ENCODE results near the gene CDK14.

The CDK14 gene

DNA sequence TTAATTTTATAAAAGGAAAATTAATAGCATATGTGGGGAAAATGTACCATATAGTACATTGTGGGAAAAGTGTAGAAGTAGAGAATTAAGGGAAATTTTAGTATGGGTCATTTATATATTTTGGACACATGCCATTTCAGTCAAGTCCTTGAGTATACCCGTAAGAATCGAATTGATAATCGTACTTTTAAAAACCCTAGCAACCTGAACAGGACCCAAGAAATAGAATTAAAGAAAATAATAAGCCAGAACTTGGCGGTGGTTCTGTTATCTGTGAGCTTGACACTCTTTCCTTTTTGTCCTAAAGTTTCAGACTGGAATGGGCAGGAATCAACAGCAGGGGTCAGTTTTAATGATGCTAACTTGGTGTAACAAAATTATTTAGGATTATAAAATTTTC lies 221.0 kb downstream of the CDK14 start:
- no peak for DNase-seq

- no peak for DNase-seq
These were observed 221.7 kb downstream of the CDK14 start for GRCh38 chr7:90817846-90818245.

- DNase-seq, result no peak
These were observed 222.2 kb downstream of the CDK14 start for GRCh38 chr7:90818341-90818740.

DNA sequence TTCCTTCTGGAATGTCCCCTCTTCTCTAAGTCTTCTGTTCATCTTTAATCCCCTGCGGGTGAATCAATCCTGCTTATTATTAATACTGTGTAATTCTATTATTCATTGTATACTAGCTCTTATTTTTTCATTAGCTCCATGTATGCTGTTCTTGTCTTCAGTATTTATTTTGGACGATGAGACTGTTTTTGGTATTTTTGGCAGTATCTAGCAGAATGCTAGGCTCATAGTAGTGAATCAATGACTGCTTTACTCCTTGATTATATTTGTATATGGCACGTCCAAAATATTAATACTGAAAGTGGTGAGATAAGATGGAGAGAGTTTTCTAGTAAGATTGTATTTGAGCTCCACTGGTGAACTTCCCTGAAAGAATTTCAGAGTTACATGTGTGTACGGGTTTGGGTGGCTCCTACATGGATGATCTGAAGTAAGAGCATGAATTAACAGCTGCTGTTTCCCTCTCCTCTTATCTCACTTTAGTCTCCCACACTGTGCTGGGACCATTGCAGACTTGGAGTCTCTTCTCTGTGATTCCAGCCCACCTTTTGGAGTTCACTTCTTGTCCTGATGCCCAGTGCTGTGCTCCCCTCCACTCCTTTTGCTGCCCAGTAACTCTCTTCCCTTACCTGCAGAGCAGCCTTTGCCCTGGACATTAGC lies 226.0 kb downstream of the CDK14 start:
- DNase-seq, result no peak

- DNase-seq, result peak; percentile 98
These were observed 228.5 kb downstream of the CDK14 start for GRCh38 chr7:90824386-90825307.

DNA sequence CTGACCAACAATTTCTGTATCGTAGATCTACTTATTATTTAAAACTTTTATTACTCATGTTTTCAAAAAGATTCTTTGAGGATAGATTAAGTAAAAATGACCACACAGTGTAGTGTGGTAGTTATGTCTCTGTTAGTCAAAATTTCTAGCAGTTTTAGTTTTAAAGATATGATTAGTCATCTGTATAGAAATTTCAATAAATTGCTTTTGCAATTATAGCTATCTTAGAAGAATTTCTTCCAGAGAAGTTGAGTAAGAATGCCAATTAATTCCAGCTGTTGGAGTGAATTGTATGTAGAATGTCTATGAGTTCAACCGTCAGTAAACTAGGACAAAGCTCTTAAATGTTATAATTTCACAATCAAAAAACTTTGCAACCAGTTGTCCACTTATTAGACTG lies 229.7 kb downstream of the CDK14 start:
- peak; percentile 90 for DNase-seq

GRCh38 chr7:90828601-90829000 lies 232.5 kb downstream of the CDK14 start:
- DNase-seq, result peak; percentile 80

DNA sequence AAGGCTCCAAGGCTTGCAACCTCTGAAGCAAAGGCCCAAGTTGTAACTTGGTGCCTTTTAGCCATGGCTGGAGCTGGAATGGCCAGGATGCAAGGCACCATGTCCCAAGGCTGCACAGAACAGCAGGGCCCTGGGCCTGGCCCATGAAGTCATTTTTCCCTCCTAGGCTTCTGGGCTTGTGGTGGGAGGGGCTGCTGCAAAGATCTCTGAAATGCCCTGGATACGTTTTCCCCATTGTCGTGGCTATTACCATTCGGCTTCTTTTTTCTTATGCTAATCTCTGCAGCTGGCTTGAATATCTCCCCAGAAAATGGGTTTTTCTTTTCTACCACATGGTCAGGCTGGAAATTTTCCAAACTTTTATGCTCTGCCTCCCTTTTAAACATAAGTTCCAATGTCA lies 234.2 kb downstream of the CDK14 start:
- DNase-seq, result no peak

GRCh38 chr7:90832726-90833125 lies 236.6 kb downstream of the CDK14 start:
- peak; percentile 8 for DNase-seq

GRCh38 chr7:90833443-90833842 lies 237.3 kb downstream of the CDK14 start:
- peak; percentile 64 for DNase-seq

DNA sequence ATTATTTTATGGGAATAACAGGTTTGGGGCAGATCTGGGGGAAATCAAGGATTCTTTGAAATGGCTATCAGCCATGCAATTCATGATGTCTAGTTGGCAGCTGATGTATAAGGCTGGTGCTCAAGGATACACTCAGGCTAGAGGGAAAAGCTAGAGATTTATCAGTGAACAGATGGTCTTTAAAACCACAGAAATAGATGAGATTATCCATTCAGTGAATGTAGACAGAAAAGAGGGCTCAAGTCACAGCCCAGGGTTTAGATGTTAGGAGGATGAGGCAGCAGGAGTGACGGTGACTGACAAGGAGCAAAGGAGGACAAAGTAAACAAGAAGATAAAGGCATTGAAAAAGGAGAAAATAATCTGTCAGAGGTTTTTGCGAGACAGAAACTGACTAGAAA lies 238.7 kb downstream of the CDK14 start:
- DNase-seq, result peak; percentile 9

DNA sequence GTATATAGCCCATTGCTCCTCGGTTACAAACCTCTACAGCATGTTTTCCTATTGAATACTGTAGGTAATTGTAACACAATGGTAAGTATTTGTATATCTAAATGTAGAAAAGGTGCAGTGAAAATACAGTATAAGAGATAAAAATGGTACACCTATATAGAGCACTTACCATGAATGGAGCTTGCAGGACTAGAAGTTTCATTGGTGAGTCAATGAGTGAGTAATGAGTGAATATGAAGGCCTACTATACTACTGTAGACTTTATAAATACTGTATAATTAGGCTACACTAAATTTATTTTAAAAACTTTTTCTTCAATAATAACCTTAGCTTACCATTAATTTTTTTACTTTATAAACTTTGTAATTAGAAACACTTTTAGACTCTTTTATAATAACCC lies 239.7 kb downstream of the CDK14 start:
- DNase-seq, result no peak

- no peak for DNase-seq
These were observed 240.8 kb downstream of the CDK14 start for GRCh38 chr7:90836937-90837336.

GRCh38 chr7:90838799-90839198 lies 242.7 kb downstream of the CDK14 start:
- no peak for DNase-seq

DNA sequence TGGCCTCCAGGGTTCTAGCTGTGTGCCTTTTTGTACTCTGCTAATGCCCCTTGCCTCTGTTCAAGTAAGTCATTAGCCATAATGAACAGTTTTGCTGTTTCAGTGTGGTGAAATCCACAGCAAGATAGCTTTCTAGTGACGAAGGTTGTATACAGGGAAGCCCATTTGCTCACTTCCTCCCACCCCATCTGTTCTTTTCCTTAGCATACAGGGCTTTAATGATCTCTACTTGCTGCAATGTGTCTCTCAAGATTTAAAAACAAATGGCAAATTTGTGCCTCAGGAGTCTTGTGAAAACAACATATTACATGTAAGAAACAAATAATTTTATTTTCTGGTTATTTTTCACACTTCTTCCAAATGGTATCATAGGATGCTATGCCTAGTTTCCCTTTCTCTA lies 243.2 kb downstream of the CDK14 start:
- peak; percentile 17 for DNase-seq

DNA sequence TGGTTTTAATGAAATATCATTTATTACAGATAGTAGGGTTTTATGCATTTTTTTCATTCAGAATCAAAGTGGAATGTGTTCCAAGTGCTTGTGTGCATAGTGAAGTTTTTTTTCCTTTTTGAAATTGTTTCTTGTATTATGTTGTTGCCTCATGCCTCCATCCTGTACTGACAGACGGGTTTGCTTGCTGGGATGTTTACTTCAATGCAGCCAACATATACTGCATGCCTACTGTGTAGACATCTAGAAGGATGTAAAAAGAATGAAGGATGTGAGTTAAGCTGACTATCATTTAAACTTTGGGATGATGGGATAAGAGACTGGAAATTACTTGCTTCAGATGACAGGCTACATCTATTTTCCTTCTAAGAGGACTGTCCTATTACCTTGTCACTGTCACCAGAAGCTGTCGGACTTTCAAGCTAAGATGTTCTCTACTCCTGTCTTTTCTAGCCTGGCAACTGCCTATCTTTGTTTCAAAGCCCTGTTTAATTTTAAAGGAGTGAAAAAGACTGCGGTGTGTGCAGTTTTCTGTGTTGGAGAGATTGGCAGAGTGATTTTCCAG lies 243.7 kb downstream of the CDK14 start:
- DNase-seq, result no peak

DNA sequence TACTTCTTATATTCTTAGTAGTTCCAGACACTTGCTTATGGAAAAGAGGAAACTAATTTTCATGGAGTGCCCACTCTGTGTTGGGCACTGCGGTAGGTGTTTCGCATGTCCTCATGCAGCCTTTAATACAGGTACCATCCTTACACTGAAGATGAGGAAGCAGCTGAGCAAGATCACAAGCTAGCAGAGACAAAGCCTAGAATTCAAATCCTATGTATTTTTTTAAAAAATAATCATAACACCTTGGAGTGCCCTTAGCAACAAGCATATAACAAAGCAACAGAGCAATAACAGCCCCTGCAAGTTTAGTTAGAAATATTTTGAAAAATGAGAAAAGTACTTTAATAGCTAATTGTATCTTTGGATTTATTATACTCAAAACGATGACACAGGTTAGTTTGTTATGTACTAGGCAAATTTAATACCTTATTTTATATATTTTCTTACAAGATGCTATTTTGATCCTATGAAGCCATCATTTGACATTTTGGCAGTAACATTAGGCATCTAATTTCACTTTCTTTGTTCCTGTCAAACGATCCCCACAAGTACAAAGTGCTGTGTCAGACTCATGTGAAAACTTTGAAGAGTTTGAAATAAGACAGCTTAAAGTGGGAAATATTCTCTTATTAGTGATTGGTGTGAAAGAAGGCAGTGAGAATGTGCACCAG lies 245.8 kb downstream of the CDK14 start:
- no peak for DNase-seq

- DNase-seq, result no peak
These were observed 246.3 kb downstream of the CDK14 start for GRCh38 chr7:90842430-90842788.

DNA sequence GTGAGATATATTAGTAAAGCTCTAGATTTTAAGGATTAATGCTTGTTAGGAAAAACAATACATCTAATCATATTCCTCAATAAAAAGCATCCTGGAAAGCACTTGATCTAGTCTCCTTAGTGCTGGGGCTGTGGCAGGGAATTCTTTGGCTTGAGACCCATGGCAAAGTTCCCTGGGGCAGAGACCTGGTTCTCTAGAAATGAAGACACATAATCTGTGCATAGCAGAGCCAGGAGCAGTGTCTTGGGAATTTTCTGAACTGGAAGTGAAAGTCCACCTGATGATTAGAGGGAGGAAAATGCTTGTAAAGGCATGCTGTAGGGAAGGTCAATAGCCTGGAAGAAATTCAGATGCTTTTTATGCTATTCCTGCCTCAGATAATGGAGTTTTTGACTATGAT lies 247.4 kb downstream of the CDK14 start:
- no peak for DNase-seq

DNA sequence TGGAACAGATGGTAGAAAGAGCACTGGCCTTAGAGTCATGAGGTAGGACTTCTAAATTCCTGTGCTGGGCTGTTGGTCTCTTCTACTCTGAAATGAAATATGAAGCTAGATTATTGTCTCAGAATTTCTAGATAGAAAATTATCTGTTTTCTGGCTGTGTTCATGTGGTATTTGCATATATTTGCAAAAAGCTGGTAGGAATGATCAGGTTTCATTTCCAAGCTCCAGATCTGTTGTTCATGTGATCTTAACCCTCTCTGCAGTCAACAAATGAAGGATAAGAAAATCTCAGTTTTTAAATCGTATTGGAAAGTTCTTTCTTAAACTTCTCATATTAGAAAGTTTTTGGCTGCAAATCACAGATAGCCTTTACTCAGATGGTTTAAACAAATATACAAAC lies 248.3 kb downstream of the CDK14 start:
- no peak for DNase-seq

GRCh38 chr7:90846192-90846591 lies 250.1 kb downstream of the CDK14 start:
- no peak for DNase-seq

- no peak for DNase-seq
These were observed 253.9 kb downstream of the CDK14 start for GRCh38 chr7:90850066-90850465.

DNA sequence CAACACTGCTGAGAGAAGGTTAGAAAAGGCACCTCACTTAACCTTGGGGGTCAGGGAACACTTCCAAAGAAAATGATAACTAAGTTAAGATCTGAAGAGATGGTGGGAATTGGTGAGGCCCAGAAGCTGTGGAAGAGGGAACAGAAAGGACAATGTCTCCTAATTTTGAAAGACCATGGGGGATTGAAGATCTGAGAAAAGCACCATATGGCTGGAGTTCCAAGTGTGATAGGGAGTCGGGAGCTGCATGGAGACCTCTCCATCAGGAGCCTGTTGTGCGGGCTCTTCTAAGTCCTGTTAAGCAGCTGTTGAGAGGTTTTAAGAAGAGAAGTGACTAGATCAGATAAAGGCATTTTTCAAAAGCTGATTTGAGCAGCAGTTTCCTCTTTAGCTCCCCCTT lies 254.3 kb downstream of the CDK14 start:
- DNase-seq, result no peak

GRCh38 chr7:90853205-90853604 lies 257.1 kb downstream of the CDK14 start:
- no peak for DNase-seq

Data from fibroblast of skin of right biceps (primary cell).